HEK293 (cell line): ENCODE results near the gene PTPN18.

Source experiments
- CTCF ChIA-PET: fragments of 350-600 bp; formaldehyde crosslinking; extraction: SDS; loops from one replicate; lab custom pipeline; 2021; ENCODE audit warnings: antibody characterized with exemption; lab: Yijun Ruan, JAX
- POLR2A ChIA-PET: fragments of 300-600 bp; formaldehyde crosslinking; extraction: SDS; loops from one replicate; lab custom pipeline; 2020; ENCODE audit warnings: antibody characterized with exemption, inconsistent platforms; lab: Yijun Ruan, JAX
- H3K27ac ChIP-seq: fragments of 200-500 bp; sonication (Bioruptor generic); 2 replicates; pipeline ENCODE4 v1.5.1; 2014; ENCODE audit warnings: low read depth, low read length, control low read depth, inconsistent platforms; ENCODE audit errors: extremely low read depth
- H3K36me3 ChIP-seq, 2 experiments: fragments of 200-500 bp in 1 of 2; sonication (Bioruptor generic) in 1 of 2; 1 replicate in 1 of 2; 2 replicates in 1 of 2; pipeline ENCODE4 v1.5.1; 2014 to 2017; ENCODE audit warnings: inconsistent platforms in 2 of 2, low read length in 2 of 2; ENCODE audit not compliant: control insufficient read depth in 2 of 2, insufficient read depth in 1 of 2
- H3K4me1 ChIP-seq: fragments of 200-500 bp; sonication (Bioruptor generic); 2 replicates; pipeline ENCODE4 v1.5.1; 2014; ENCODE audit warnings: mild to moderate bottlenecking, low read length, inconsistent platforms; ENCODE audit not compliant: control insufficient read depth, insufficient read depth
- H3K4me3 ChIP-seq: 2 replicates; pipeline ENCODE4 v1.5.1; 2011; ENCODE audit warnings: low read depth, mild to moderate bottlenecking, control low read depth, low read length, moderate library complexity
- H3K9me3 ChIP-seq: fragments of 200-500 bp; sonication (Bioruptor generic); 2 replicates; pipeline ENCODE4 v1.5.1; 2014; ENCODE audit warnings: low read depth, low read length, inconsistent platforms; ENCODE audit not compliant: control insufficient read depth, insufficient read depth
- HOXA7 ChIP-seq: sonication (generic); formaldehyde crosslinking; IDR thresholded peaks from 2 replicates; pipeline ENCODE4 v1.8.1; 2022; ENCODE audit warnings: missing genetic modification reagents, borderline replicate concordance
- KLF10 ChIP-seq: fragments of 450-650 bp; IDR thresholded peaks from 2 replicates; pipeline ENCODE4 v1.5.1; 2018; ENCODE audit warnings: missing biosample characterization, mild to moderate bottlenecking, missing genetic modification characterization
- MYNN ChIP-seq: fragments of 450-650 bp; formaldehyde crosslinking; IDR thresholded peaks from 2 replicates; pipeline ENCODE4 v1.5.1; 2016; ENCODE audit warnings: missing biosample characterization, missing genetic modification characterization, borderline replicate concordance
- ZNF121 ChIP-seq: fragments of 450-650 bp; formaldehyde crosslinking; IDR thresholded peaks from 2 replicates; pipeline ENCODE4 v1.5.1; 2016; ENCODE audit warnings: missing biosample characterization, missing genetic modification characterization
- ZNF132 ChIP-seq: fragments of 450-650 bp; formaldehyde crosslinking; IDR thresholded peaks from 2 replicates; pipeline ENCODE4 v1.5.1; 2017; ENCODE audit warnings: missing biosample characterization, missing genetic modification characterization, borderline replicate concordance
- ZNF169 ChIP-seq: fragments of 450-650 bp; formaldehyde crosslinking; IDR thresholded peaks from 2 replicates; pipeline ENCODE4 v1.5.1; 2016; ENCODE audit warnings: missing biosample characterization, missing genetic modification characterization
- ZNF19 ChIP-seq: fragments of 450-650 bp; formaldehyde crosslinking; IDR thresholded peaks from 2 replicates; pipeline ENCODE4; 2016; ENCODE audit warnings: missing biosample characterization, missing genetic modification characterization, low read depth
- ZNF266 ChIP-seq: fragments of 450-650 bp; formaldehyde crosslinking; IDR thresholded peaks from 2 replicates; pipeline ENCODE4 v1.5.1; 2016; ENCODE audit warnings: missing biosample characterization, missing genetic modification characterization, low read depth
- ZNF302 ChIP-seq: fragments of 450-650 bp; formaldehyde crosslinking; IDR thresholded peaks from 2 replicates; pipeline ENCODE4 v1.5.1; 2016; ENCODE audit warnings: missing biosample characterization, missing genetic modification characterization, low read depth
- ZNF394 ChIP-seq: fragments of 450-650 bp; formaldehyde crosslinking; IDR thresholded peaks from 2 replicates; pipeline ENCODE4 v1.5.1; 2016; ENCODE audit warnings: missing biosample characterization, missing genetic modification characterization, mild to moderate bottlenecking, moderate library complexity, borderline replicate concordance
- ZNF426 ChIP-seq: fragments of 450-650 bp; formaldehyde crosslinking; IDR thresholded peaks from 2 replicates; pipeline ENCODE4 v1.5.1; 2017; ENCODE audit warnings: missing biosample characterization, missing genetic modification characterization, mild to moderate bottlenecking, inconsistent platforms, moderate library complexity
- ZNF514 ChIP-seq: fragments of 450-650 bp; formaldehyde crosslinking; IDR thresholded peaks from 2 replicates; pipeline ENCODE4 v1.5.1; 2016; ENCODE audit warnings: missing biosample characterization, missing genetic modification characterization
- ZNF701 ChIP-seq: fragments of 450-650 bp; formaldehyde crosslinking; IDR thresholded peaks from 2 replicates; pipeline ENCODE4 v1.5.1; 2016; ENCODE audit warnings: missing biosample characterization, missing genetic modification characterization
- TF ChIP-seq, protein P1 (sequence below): fragments of 450-650 bp; formaldehyde crosslinking; IDR thresholded peaks from 2 replicates; pipeline ENCODE4 v1.5.1; 2016; ENCODE audit warnings: missing biosample characterization, missing genetic modification characterization
- TF ChIP-seq, protein P2 (sequence below): fragments of 450-650 bp; formaldehyde crosslinking; IDR thresholded peaks from 2 replicates; pipeline ENCODE4 v1.5.1; 2016; ENCODE audit warnings: missing biosample characterization, missing genetic modification characterization

Gene PTPN18

DNA sequence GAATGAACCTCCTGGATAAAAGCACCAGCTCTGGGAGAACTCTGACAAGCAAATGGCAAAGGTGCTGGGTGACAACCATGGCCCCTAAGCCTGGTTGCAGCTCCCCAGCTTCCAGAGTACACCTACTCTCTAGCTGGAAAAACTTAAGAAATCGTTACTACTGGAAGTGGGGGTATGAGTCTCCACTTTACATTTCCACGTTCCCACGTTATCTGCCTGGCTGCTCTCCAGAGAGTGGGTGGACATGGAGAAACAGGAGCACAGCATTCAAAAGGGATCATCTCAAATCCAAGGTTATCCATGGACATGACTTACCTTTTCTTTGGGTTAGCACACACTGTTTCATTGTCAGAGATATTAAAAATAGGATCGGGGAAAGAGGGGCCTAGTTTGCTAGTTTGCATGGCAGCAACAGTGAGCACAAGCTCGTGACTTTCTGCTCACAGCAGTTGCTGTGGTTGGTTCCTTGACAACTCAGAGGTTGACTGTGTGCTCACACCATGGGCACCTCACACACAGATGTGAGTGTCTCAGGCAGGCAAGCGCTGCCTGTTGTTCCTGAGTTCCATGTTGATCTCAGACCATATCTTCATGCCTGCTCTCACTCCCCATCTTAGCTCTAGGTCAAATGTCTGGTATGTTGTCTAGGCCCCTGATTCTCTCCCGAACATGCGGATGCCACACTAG is 32.5 kb downstream of the PTPN18 start:
- no peak overlapping the region for H3K27ac ChIP-seq
- POLR2A ChIA-PET: no interaction called here
- CTCF ChIA-PET: interaction anchor here (0.6 to 4.7 kb wide), 2 partner anchors 15 to 54 kb away, joined by 3 to 17 read pairs; no protein-coding TSS in a partner anchor

DNA sequence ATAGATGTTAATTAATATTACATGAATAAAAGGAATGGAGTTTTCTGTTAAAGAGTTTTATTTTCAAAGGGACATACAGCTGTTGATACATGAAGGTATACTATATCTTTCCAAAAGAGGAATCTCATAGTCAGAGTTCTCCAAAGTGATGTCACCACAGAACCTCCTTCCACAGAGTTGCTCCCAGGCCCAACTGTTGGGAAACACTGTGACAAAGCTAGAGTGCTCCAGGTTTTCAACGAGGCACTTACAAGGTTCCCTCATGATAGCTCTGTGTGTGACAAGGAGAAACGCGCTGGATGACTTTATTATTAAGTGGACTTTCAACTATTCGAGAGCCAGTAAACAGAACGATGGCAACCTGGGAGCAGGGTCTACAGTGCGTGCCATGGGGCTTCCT is 33.5 kb downstream of the PTPN18 start:
- Histone ChIP-seq H3K9me3 (no peaks in the 10 kb centered on the region), H3K27ac (no peak overlapping the region), H3K4me3 (no peak overlapping the region)
- CTCF ChIA-PET: interaction anchor here (4.7 kb wide), 1 partner anchor 16 kb away, joined by 17 read pairs; no protein-coding TSS in a partner anchor
- no peak for TF ChIP-seq ZNF394 (tag by site-specific recombination)
- no peak for TF ChIP-seq ZNF514 (tag by site-specific recombination)
- TF ChIP-seq ZNF302 (tag by site-specific recombination): no peak
- TF ChIP-seq, all 188 proteins: peak for 0
- POLR2A ChIA-PET: interaction anchor here (1.9 kb wide), 1 partner anchor 12 kb away, joined by 11 read pairs; no protein-coding TSS in a partner anchor
- H3K36me3 ChIP-seq: no peaks in the 10 kb centered on the region
- H3K4me1 ChIP-seq: no peaks in the 10 kb centered on the region

More for the DNA sequence above, 32.5 kb downstream of the PTPN18 start:
- H3K9me3 ChIP-seq: no peaks in the 10 kb centered on the region
- no peaks in the 10 kb centered on the region for H3K36me3 ChIP-seq
- no peak overlapping the region for H3K4me3 ChIP-seq
- TF ChIP-seq ZNF121 (tag by site-specific recombination): no peak
- no peak for TF ChIP-seq ZNF169 (tag by site-specific recombination)
- no peak for TF ChIP-seq ZNF426 (tag by site-specific recombination)
- TF ChIP-seq, protein P1, sequence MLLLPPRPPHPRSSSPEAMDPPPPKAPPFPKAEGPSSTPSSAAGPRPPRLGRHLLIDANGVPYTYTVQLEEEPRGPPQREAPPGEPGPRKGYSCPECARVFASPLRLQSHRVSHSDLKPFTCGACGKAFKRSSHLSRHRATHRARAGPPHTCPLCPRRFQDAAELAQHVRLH: no peak
- TF ChIP-seq HOXA7 (CRISPR knock-in tag): no peak
- TF ChIP-seq, protein P2, sequence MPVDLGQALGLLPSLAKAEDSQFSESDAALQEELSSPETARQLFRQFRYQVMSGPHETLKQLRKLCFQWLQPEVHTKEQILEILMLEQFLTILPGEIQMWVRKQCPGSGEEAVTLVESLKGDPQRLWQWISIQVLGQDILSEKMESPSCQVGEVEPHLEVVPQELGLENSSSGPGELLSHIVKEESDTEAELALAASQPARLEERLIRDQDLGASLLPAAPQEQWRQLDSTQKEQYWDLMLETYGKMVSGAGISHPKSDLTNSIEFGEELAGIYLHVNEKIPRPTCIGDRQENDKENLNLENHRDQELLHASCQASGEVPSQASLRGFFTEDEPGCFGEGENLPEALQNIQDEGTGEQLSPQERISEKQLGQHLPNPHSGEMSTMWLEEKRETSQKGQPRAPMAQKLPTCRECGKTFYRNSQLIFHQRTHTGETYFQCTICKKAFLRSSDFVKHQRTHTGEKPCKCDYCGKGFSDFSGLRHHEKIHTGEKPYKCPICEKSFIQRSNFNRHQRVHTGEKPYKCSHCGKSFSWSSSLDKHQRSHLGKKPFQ: no peak
- no peak for TF ChIP-seq ZNF266
- TF ChIP-seq KLF10 (tag by site-specific recombination): no peak
- no peak for TF ChIP-seq ZNF701 (tag by site-specific recombination)
- H3K4me1 ChIP-seq: no peaks in the 10 kb centered on the region

DNA sequence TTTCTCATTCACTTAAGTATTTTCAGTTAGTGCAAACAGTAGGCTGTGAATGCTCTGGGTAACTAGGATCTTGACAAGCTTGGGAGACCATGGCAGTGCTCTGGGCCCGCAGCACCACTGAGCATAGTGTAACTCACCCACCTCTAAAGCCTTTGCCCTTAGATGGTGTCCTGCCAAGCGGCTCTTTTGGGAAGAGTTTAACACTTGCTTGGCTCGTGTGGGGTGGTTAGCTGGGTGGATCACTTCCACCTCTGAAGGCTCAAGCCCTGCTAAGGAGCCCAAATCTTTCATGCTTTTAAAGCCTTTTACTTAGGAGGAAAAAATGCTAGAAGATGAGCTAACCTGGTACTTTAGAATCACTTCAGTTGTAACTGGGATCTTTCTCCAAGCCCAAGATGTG is 33.9 kb downstream of the PTPN18 start:
- Histone ChIP-seq H3K4me3 (no peak overlapping the region), H3K4me1 (no peaks in the 10 kb centered on the region), H3K36me3 (no peaks in the 10 kb centered on the region), H3K9me3 (no peaks in the 10 kb centered on the region), H3K27ac (no peak overlapping the region)
- TF ChIP-seq ZNF19 (tag by site-specific recombination) (no peak), MYNN (tag by site-specific recombination) (no peak), ZNF132 (no peak), ZNF302 (tag by site-specific recombination) (no peak)
- ChIA-PET CTCF (interaction anchor here (4.7 kb wide), 1 partner anchor 17 kb away, joined by 17 read pairs; no protein-coding TSS in a partner anchor), POLR2A (interaction anchor here (1.7 to 1.9 kb wide), 2 partner anchors 13 to 17 kb away, joined by 8 to 11 read pairs; no protein-coding TSS in a partner anchor)
